GM12878 (cell line): ENCODE data around the gene CD151. TPM values are rescaled to one million over a fixed set of nuclear protein-coding genes. Genes with fewer than 3 reads are reported as not detected.

Source experiments
- ATAC-seq: fragments of 200-7000 bp; cut with Tn5 transposase; 3 replicates; pipeline ENCODE4 v1.9.1; 2020; ENCODE audit warnings: mild to moderate bottlenecking, moderate library complexity
- BruUV-seq: library from RNA; stranded (reverse); fragments of 400-500 nt; replicated peaks from 2 replicates; lab custom pipeline; 2021; lab: Mats Ljungman, UMichigan
- CTCF ChIA-PET: fragments of 300-600 bp; sonication (Branson Sonifier 250); formaldehyde crosslinking; extraction: SDS; loops from one replicate; lab custom pipeline; 2021; ENCODE audit warnings: inconsistent platforms; lab: Yijun Ruan, JAX
- POLR2A ChIA-PET: fragments of 350-600 bp; formaldehyde crosslinking; extraction: SDS; loops from one replicate; lab custom pipeline; 2021; ENCODE audit warnings: inconsistent platforms; lab: Charles Lee
- RAD21 ChIA-PET: fragments of 300-600 bp; sonication (Branson Sonifier 250); formaldehyde crosslinking; loops from one replicate; lab custom pipeline; 2023; ENCODE audit warnings: antibody characterized with exemption; ENCODE audit not compliant: unreplicated experiment; lab: Charles Lee
- SMC1A ChIA-PET: fragments of 300-600 bp; sonication (Branson Sonifier 250); formaldehyde crosslinking; loops from one replicate; lab custom pipeline; 2023; ENCODE audit not compliant: unreplicated experiment, uncharacterized antibody; lab: Charles Lee
- DNase-seq: peaks from one replicate; pipeline ENCODE4 v3.0.0-alpha.2; 2011; ENCODE audit warnings: low read depth, low spot score
- FAIRE-seq: peaks from 3 replicates; lab custom pipeline; 2011; peaks lifted over from hg19 to GRCh38; lab: Jason Lieb, UNC
- H2AFZ ChIP-seq: 2 replicates; pipeline ENCODE4 v1.6.0; 2011; ENCODE audit warnings: low read depth, low read length, control low read depth; ENCODE audit not compliant: control insufficient read depth
- H3K27ac ChIP-seq: 2 replicates; pipeline ENCODE4 v1.5.1; 2011; ENCODE audit warnings: control low read depth; ENCODE audit not compliant: control insufficient read depth, insufficient read depth
- H3K27me3 ChIP-seq, 2 experiments: replicated peaks in 1 of 2; 2 replicates each; pipeline versions ENCODE4 v1.6.0 to v1.6.1; 2011; ENCODE audit warnings: low read length in 1 of 2; ENCODE audit not compliant: control insufficient read depth in 2 of 2, insufficient read depth in 2 of 2
- H3K36me3 ChIP-seq, 2 experiments: 2 replicates each; pipeline ENCODE4 v1.5.1; 2011; ENCODE audit warnings: low read length in 1 of 2; ENCODE audit not compliant: control insufficient read depth in 2 of 2, insufficient read depth in 2 of 2
- H3K4me1 ChIP-seq: 2 replicates; pipeline ENCODE4 v1.6.1; 2011; ENCODE audit warnings: mild to moderate bottlenecking, low read length, moderate library complexity, mixed read lengths; ENCODE audit not compliant: control insufficient read depth, insufficient read depth
- H3K4me2 ChIP-seq: 2 replicates; pipeline ENCODE4 v1.6.0; 2011; ENCODE audit warnings: control low read depth; ENCODE audit not compliant: control insufficient read depth, insufficient read depth
- H3K4me3 ChIP-seq: fragments of 200-600 bp; sonication (generic); 2 replicates; pipeline ENCODE4 v1.5.1; 2016
- H3K79me2 ChIP-seq: 2 replicates; pipeline ENCODE4 v1.6.0; 2011; ENCODE audit warnings: low read length; ENCODE audit not compliant: control insufficient read depth, insufficient read depth
- H3K9ac ChIP-seq: 2 replicates; pipeline ENCODE4 v1.8.0; 2011; ENCODE audit warnings: low read length, control low read depth, mixed read lengths; ENCODE audit not compliant: control insufficient read depth, insufficient read depth
- H3K9me3 ChIP-seq: replicated peaks from 3 replicates; pipeline ENCODE4 v1.5.1; 2011; ENCODE audit warnings: mild to moderate bottlenecking, low read length; ENCODE audit not compliant: control insufficient read depth, insufficient read depth
- H4K20me1 ChIP-seq: 2 replicates; pipeline ENCODE4 v1.6.0; 2011; ENCODE audit not compliant: control insufficient read depth, insufficient read depth
- CEBPZ ChIP-seq: fragments of 150-350 bp; IDR thresholded peaks from 2 replicates; pipeline ENCODE4 v1.6.1; 2016; ENCODE audit warnings: low read depth, low read length
- ETV6 ChIP-seq, 2 experiments: fragments of 450-650 bp in 1 of 2; IDR thresholded peaks in 1 of 2; conservative IDR thresholded peaks in 1 of 2; 2 replicates each; pipeline ENCODE4 v1.6.1; 2014; ENCODE audit warnings: antibody characterized with exemption in 1 of 2, borderline replicate concordance in 1 of 2, low read depth in 1 of 2, mild to moderate bottlenecking in 1 of 2, moderate library complexity in 1 of 2
- FOXK2 ChIP-seq: fragments of 450-650 bp; IDR thresholded peaks from 2 replicates; pipeline ENCODE4 v1.6.1; 2017; ENCODE audit warnings: mild to moderate bottlenecking, moderate library complexity
- HDGF ChIP-seq: fragments of 450-650 bp; IDR thresholded peaks from 2 replicates; pipeline ENCODE4 v1.6.1; 2016; ENCODE audit warnings: antibody characterized with exemption
- KLF5 ChIP-seq: fragments of 450-650 bp; IDR thresholded peaks from 2 replicates; pipeline ENCODE4 v1.6.1; 2014; ENCODE audit warnings: mild to moderate bottlenecking; ENCODE audit not compliant: partially characterized antibody
- MEF2A ChIP-seq: IDR thresholded peaks from 2 replicates; pipeline ENCODE4 v1.6.1; 2011; ENCODE audit warnings: low read depth, mild to moderate bottlenecking, low read length, moderate library complexity; ENCODE audit not compliant: insufficient read depth
- MEF2B ChIP-seq: fragments of 450-650 bp; IDR thresholded peaks from 2 replicates; pipeline ENCODE4 v1.6.1; 2018; ENCODE audit warnings: mild to moderate bottlenecking, moderate library complexity; ENCODE audit not compliant: partially characterized antibody, poor library complexity, severe bottlenecking
- NFYA ChIP-seq: IDR thresholded peaks from 2 replicates; pipeline ENCODE4 v1.6.1; 2011; ENCODE audit warnings: low read depth, mild to moderate bottlenecking, low read length, improper control_type of control experiment, borderline replicate concordance
- ZNF217 ChIP-seq: fragments of 450-650 bp; IDR thresholded peaks from 2 replicates; pipeline ENCODE4 v1.6.1; 2017; ENCODE audit warnings: antibody characterized with exemption, mild to moderate bottlenecking
- ZNF24 ChIP-seq: fragments of 450-650 bp; IDR thresholded peaks from 2 replicates; pipeline ENCODE4 v1.6.1; 2017; ENCODE audit warnings: antibody characterized with exemption, mild to moderate bottlenecking
- WGBS: methylation state at CpG from one replicate; pipeline ENCODE4 v1.1.6; 2016; ENCODE audit warnings: low lambda C conversion rate; ENCODE audit not compliant: insufficient replicate concordance, insufficient coverage; ENCODE audit errors: missing lambda C conversion rate; 5-methylcytosine and 5-hydroxymethylcytosine counted together
- in situ Hi-C: fragments of 300-500 bp; cut with MboI; formaldehyde crosslinking; loops from 9 replicates; pipeline ENCODE4 v1.14.3; 2018; ENCODE audit warnings: mixed read lengths
- intact Hi-C: fragments of 100-400 bp; cut with micrococcal nuclease; formaldehyde crosslinking; loops from one replicate; pipeline ENCODE4 v1.14.2; 2022; ENCODE audit not compliant: unreplicated experiment
- polyA plus RNA-seq, 11 experiments: library from polyadenylated mRNA; depleted of rRNA in 4 of 11; unstranded in 6 of 11; stranded (reverse) in 5 of 11; fragments of >200 nt; fragmentation: Nextera tagmentation in 4 of 11; fragmentation: Illumina TruSeq in 1 of 11; extraction: Ambion mirVana in 4 of 11; extraction: Trizol in 1 of 11; gene quantifications; 1 replicate in 1 of 11; 2 replicates in 10 of 11; pipeline versions ENCODE4 v1.2.1 to v1.2.3, GENCODE V29; 2011 to 2016; ENCODE audit warnings: inconsistent platforms in 2 of 11, missing spikeins in 2 of 11, low read depth in 1 of 11
- total RNA-seq, 4 experiments: library from RNA; depleted of rRNA in 3 of 4; stranded (reverse); fragments of >200 nt in 3 of 4; fragmentation: Illumina TruSeq in 1 of 4; extraction: Trizol in 1 of 4; gene quantifications; 2 replicates each; pipeline versions ENCODE4 v1.2.1 to v1.2.3, GENCODE V29; 2013 to 2021

CD151 gene
- total and polyA plus RNA-seq, 10 of the 15 experiments (the other 5 are each of a cell fraction or from before 2014, with no cell fraction given), result 0.52 to 41.7 (median 14.7) TPM

GRCh38 chr11:828506-829175, 4.1 kb upstream of the CD151 start:
- POLR2A ChIA-PET, result interaction anchor here (1.4 to 5.2 kb wide), 3 partner anchors 10 to 19 kb away, joined by 4 to 33 read pairs (median 21); partner anchors contain the start of genes PNPLA2, POLR2L, RPLP2 and TSPAN4
- no peak for DNase-seq
- Histone ChIP-seq H3K4me3 (0 out of 2 replicates have a peak overlapping the region, but pooled peaks have one; percentile 49), H3K4me1 (peaks cover 39% of the 10 kb centered on the region), H3K27ac (no peak overlapping the region), H4K20me1 (no peaks in the 10 kb centered on the region), H3K9ac (no peak overlapping the region), H3K9me3 (no peaks in the 10 kb centered on the region), H3K79me2 (no peaks in the 10 kb centered on the region), H2AFZ (no peak overlapping the region), H3K36me3 (no peaks in the 10 kb centered on the region; a peak in 2 of 4 replicates), H3K27me3 (no peaks in the 10 kb centered on the region; a peak in 3 of 4 replicates), H3K4me2 (peak overlapping the region; percentile 100)
- intact Hi-C loops (no loop called here), in situ Hi-C loops (no loop called here)
- FAIRE-seq, result no peak
- no TSS peak for BruUV-seq
- RAD21 ChIA-PET, result no interaction called here
- TF ChIP-seq NFYA (no peak), ETV6 (conservative IDR thresholded peaks at IDR 0.05 in 1 of 2, IDR thresholded peaks at IDR 0.05 in 1 of 2; ENCODE audit: borderline replicate concordance in 1 of 2, low read depth in 1 of 2) (no peak), HDGF (no peak), FOXK2 (no peak), MEF2B (no peak), ZNF24 (no peak), KLF5 (no peak), MEF2A (no peak), ZNF217 (no peak), CEBPZ (no peak)
- SMC1A ChIA-PET, result no interaction called here
- CTCF ChIA-PET, result interaction anchor here (1.0 kb wide), 1 partner anchor 20 kb away, joined by 3 read pairs; no protein-coding TSS in a partner anchor
- ATAC-seq, result no peak
- 80% methylated on average over 21 of the region's 21 CpGs for WGBS
